Gastrocnemius medialis (tissue), 4 donors: ENCODE measurements around the gene CEP20.

Experiments
- POLR2A ChIP-seq, 2 donors: fragments of 450-650 bp; IDR thresholded peaks; one replicate each; pipeline ENCODE4 v1.6.1; 2017; ENCODE audit warnings: antibody characterized with exemption in 2 of 2, mild to moderate bottlenecking in 2 of 2, moderate library complexity in 2 of 2
- TF ChIP-seq, protein P1 (sequence below), 5 experiments: fragments of 450-650 bp in 3 of 5; fragments of 200-600 bp in 2 of 5; sonication (generic) in 2 of 5; IDR thresholded peaks in 4 of 5; conservative IDR thresholded peaks in 1 of 5; 1 replicate in 4 of 5; 2 replicates in 1 of 5; pipeline ENCODE4 v1.5.1; 2016 to 2019; ENCODE audit warnings: antibody characterized with exemption in 5 of 5, mild to moderate bottlenecking in 3 of 5, moderate library complexity in 3 of 5

GRCh38 chr16:15829460-15829859, 58.9 kb downstream of the CEP20 start:
- TF ChIP-seq, protein P1, sequence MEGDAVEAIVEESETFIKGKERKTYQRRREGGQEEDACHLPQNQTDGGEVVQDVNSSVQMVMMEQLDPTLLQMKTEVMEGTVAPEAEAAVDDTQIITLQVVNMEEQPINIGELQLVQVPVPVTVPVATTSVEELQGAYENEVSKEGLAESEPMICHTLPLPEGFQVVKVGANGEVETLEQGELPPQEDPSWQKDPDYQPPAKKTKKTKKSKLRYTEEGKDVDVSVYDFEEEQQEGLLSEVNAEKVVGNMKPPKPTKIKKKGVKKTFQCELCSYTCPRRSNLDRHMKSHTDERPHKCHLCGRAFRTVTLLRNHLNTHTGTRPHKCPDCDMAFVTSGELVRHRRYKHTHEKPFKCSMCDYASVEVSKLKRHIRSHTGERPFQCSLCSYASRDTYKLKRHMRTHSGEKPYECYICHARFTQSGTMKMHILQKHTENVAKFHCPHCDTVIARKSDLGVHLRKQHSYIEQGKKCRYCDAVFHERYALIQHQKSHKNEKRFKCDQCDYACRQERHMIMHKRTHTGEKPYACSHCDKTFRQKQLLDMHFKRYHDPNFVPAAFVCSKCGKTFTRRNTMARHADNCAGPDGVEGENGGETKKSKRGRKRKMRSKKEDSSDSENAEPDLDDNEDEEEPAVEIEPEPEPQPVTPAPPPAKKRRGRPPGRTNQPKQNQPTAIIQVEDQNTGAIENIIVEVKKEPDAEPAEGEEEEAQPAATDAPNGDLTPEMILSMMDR (IDR thresholded peaks at IDR 0.05 in 4 of 5, conservative IDR thresholded peaks at IDR 0.05 in 1 of 5) = no peak
- TF ChIP-seq POLR2A (IDR thresholded peaks at IDR 0.05) = no peak
